Heart left ventricle (tissue), 13 donors: Measurements from ENCODE around the gene TRPV6.

ENCODE experiments used
- CTCF ChIP-seq, 12 donors: fragments of 200-600 bp; sonication (generic) in 4 of 12; IDR thresholded peaks; one replicate each; pipeline versions ENCODE4 v1.5.0 to v1.8.0; 2018 to 2022; ENCODE audit warnings: antibody characterized with exemption in 12 of 12, mild to moderate bottlenecking in 5 of 12
- POLR2A ChIP-seq, 2 donors: fragments of 450-650 bp; IDR thresholded peaks; one replicate each; pipeline ENCODE4 v1.6.1; 2017; ENCODE audit warnings: antibody characterized with exemption in 2 of 2, mild to moderate bottlenecking in 2 of 2, moderate library complexity in 2 of 2
- donor health status: ischemic (EF 13 %, LVEDD 7.1; RV severe dilation, severe dysfunction).
- donor health status: DM: no; HTN: yes; CAD: no.
- donor health status: DM: no; HTN: no; CAD: no.
- donor health status: ischemic (EF 25% LVEDD 6.9; RV normal size, moderate dysfunction).
- donor health status: ischemic (EF 25% LVEDD 5.7; RV mildly dilated, moderate dysfunction).
- donor health status: ischemic (EF 35%, LVEDD 5.7; RV mildly dilated, moderate dysfunction).
- donor health status: nonischemic (EF 11% LVEDD 7.7; RV severe dilation, severe dysfunction).
- donor health status: DM: yes; HTN: yes; CAD: no.
- donor health status: PGD.
- donor health status: ischemic (EF 29% LVEDD 5.4; RV normal size, mild dysfunction).
- donor health status: nonischemic (EF 23%, LVEDD 6.1; RV moderate dilation, normal function).

GRCh38 chr7:142910481-142910880 lies 24.9 kb upstream of the TRPV6 start:
- TF ChIP-seq CTCF (IDR thresholded peaks at IDR 0.05) = no peak
- TF ChIP-seq POLR2A (IDR thresholded peaks at IDR 0.05) = no peak
